HepG2 (cell line): ENCODE results near the gene IL31. TPM values are rescaled to one million over a fixed set of nuclear protein-coding genes. Genes with fewer than 3 reads are reported as not detected.
A peak's percentile ranks its signal among the peaks of the same experiment; 100 is the strongest.

Source experiments
- CENPT ChIP-seq: sonication (generic); formaldehyde crosslinking; IDR thresholded peaks from 2 replicates; pipeline ENCODE4 v1.8.0; 2022; ENCODE audit warnings: low read depth, mild to moderate bottlenecking, moderate library complexity, missing genetic modification reagents
- HOXD1 ChIP-seq: sonication (generic); formaldehyde crosslinking; IDR thresholded peaks from 2 replicates; pipeline ENCODE4 v1.5.0; 2020; ENCODE audit warnings: missing genetic modification reagents
- KDM2A ChIP-seq: sonication (generic); formaldehyde crosslinking; IDR thresholded peaks from 2 replicates; pipeline ENCODE4 v1.4.0; 2020; ENCODE audit warnings: low read depth, missing genetic modification reagents, borderline replicate concordance
- KLF6 ChIP-seq: IDR thresholded peaks from 2 replicates; pipeline ENCODE4 v1.8.0; 2016; ENCODE audit warnings: missing biosample characterization, missing genetic modification reagents
- MATR3 ChIP-seq: sonication (generic); formaldehyde crosslinking; IDR thresholded peaks from 2 replicates; pipeline ENCODE4 v1.4.0; 2020; ENCODE audit warnings: missing genetic modification reagents
- MXD1 ChIP-seq: sonication (generic); formaldehyde crosslinking; IDR thresholded peaks from 2 replicates; pipeline ENCODE4 v1.4.0; 2020; ENCODE audit warnings: mild to moderate bottlenecking, missing genetic modification reagents
- MYC ChIP-seq: sonication (generic); formaldehyde crosslinking; IDR thresholded peaks from 2 replicates; pipeline ENCODE4 v1.9.0; 2021; ENCODE audit warnings: missing genetic modification reagents, borderline replicate concordance
- NONO ChIP-seq, 2 experiments: fragments of 450-650 bp in 1 of 2; sonication (generic) in 1 of 2; formaldehyde crosslinking in 1 of 2; IDR thresholded peaks in 1 of 2; conservative IDR thresholded peaks in 1 of 2; 2 replicates each; pipeline versions ENCODE4 v1.6.1 to v1.8.0; 2017 to 2022; ENCODE audit warnings: mild to moderate bottlenecking in 1 of 2, missing genetic modification reagents in 1 of 2, moderate library complexity in 1 of 2
- NPAS2 ChIP-seq: sonication (generic); formaldehyde crosslinking; IDR thresholded peaks from 2 replicates; pipeline ENCODE4 v1.8.0; 2022; ENCODE audit warnings: mild to moderate bottlenecking, missing genetic modification reagents, borderline replicate concordance
- POLR2AphosphoS2 ChIP-seq: IDR thresholded peaks from 2 replicates; pipeline ENCODE4 v1.6.1; 2011; ENCODE audit warnings: low read depth, low read length, improper control_type of control experiment
- PRMT3 ChIP-seq: sonication (generic); formaldehyde crosslinking; IDR thresholded peaks from 2 replicates; pipeline ENCODE4 v1.8.1; 2022; ENCODE audit warnings: low read depth, mild to moderate bottlenecking, moderate library complexity, missing genetic modification reagents, borderline replicate concordance
- SALL2 ChIP-seq: sonication (generic); formaldehyde crosslinking; IDR thresholded peaks from 2 replicates; pipeline ENCODE4 v1.8.1; 2023; ENCODE audit warnings: mild to moderate bottlenecking, missing genetic modification reagents, inconsistent platforms
- SMAD9 ChIP-seq: sonication (generic); formaldehyde crosslinking; IDR thresholded peaks from 2 replicates; pipeline ENCODE4 v1.5.1; 2020; ENCODE audit warnings: mild to moderate bottlenecking, missing genetic modification reagents
- SRSF1 ChIP-seq: fragments of 200-400 bp; formaldehyde crosslinking; optimal IDR thresholded peaks from 2 replicates; pipeline ENCODE3; 2017; ENCODE audit warnings: mild to moderate bottlenecking, low read depth, low read length, moderate library complexity
- YEATS4 ChIP-seq: sonication (generic); formaldehyde crosslinking; IDR thresholded peaks from 2 replicates; pipeline ENCODE4 v1.4.0; 2020; ENCODE audit warnings: missing genetic modification reagents, borderline replicate concordance
- ZBTB2 ChIP-seq: sonication (generic); formaldehyde crosslinking; IDR thresholded peaks from 2 replicates; pipeline ENCODE4 v1.8.0; 2022; ENCODE audit warnings: low read depth, missing genetic modification reagents
- ZBTB44 ChIP-seq: sonication (generic); formaldehyde crosslinking; IDR thresholded peaks from 2 replicates; pipeline ENCODE4 v1.4.0; 2020; ENCODE audit warnings: missing genetic modification reagents
- ZNF276 ChIP-seq: sonication (generic); formaldehyde crosslinking; IDR thresholded peaks from 2 replicates; pipeline ENCODE4 v1.4.0; 2020; ENCODE audit warnings: mild to moderate bottlenecking, low read depth, missing genetic modification reagents
- ZNF337 ChIP-seq: sonication (generic); formaldehyde crosslinking; IDR thresholded peaks from 2 replicates; pipeline ENCODE4 v1.5.1; 2020; ENCODE audit warnings: missing genetic modification reagents, low read depth, mild to moderate bottlenecking, borderline replicate concordance
- ZNF740 ChIP-seq: sonication (generic); formaldehyde crosslinking; IDR thresholded peaks from 2 replicates; pipeline ENCODE4 v1.4.0; 2020; ENCODE audit warnings: missing genetic modification reagents
- ZNF850 ChIP-seq: sonication (generic); formaldehyde crosslinking; conservative IDR thresholded peaks from 2 replicates; pipeline ENCODE4 v1.9.0; 2021; ENCODE audit warnings: mild to moderate bottlenecking, missing genetic modification reagents
- ZSCAN22 ChIP-seq: sonication (generic); formaldehyde crosslinking; IDR thresholded peaks from 2 replicates; pipeline ENCODE4 v1.4.0; 2020; ENCODE audit warnings: mild to moderate bottlenecking, missing genetic modification reagents
- polyA plus RNA-seq, 8 experiments: library from polyadenylated mRNA; depleted of rRNA in 3 of 8; stranded (reverse) in 7 of 8; unstranded in 1 of 8; fragments of >200 nt; fragmentation: Illumina TruSeq in 4 of 8; extraction: Trizol in 4 of 8; gene quantifications; 2 replicates each; pipeline versions ENCODE4 v1.2.1 to v1.2.3, GENCODE V29; 2011 to 2016; ENCODE audit warnings: low read depth in 4 of 8, missing spikeins in 1 of 8, mixed read lengths in 1 of 8; ENCODE audit not compliant: insufficient read depth in 1 of 8
- total RNA-seq, 5 experiments: library from RNA; depleted of rRNA; stranded (reverse); fragments of >200 nt; fragmentation: Illumina TruSeq; extraction: Trizol; gene quantifications; 2 replicates each; pipeline ENCODE4 v1.2.3, GENCODE V29; 2016; ENCODE audit warnings: low read depth in 1 of 5

The IL31 gene
- total and polyA plus RNA-seq, 2 of the 13 experiments (the other 11 are each of a cell fraction or from before 2014, with no cell fraction given), result not detected

- TF ChIP-seq ZNF276 (no peak), MXD1 (no peak), ZBTB2 (CRISPR knock-in tag) (0 out of 2 replicates have a peak, but pooled peaks have one; percentile 40), CENPT (no peak), SRSF1 (no peak), NONO (IDR thresholded peaks at IDR 0.05) (no peak), NONO (CRISPR knock-in tag; conservative IDR thresholded peaks at IDR 0.05) (no peak), POLR2AphosphoS2 (no peak), ZBTB44 (CRISPR knock-in tag) (no peak), YEATS4 (CRISPR knock-in tag) (no peak), KDM2A (CRISPR knock-in tag) (peak; percentile 19; the same call in 1 of the 2 replicates), NPAS2 (CRISPR knock-in tag) (no peak), MYC (CRISPR knock-in tag) (no peak; the same call in 1 of the 2 replicates), ZSCAN22 (CRISPR knock-in tag) (no peak), HOXD1 (CRISPR knock-in tag) (no peak), MATR3 (CRISPR knock-in tag) (no peak), ZNF850 (CRISPR knock-in tag) (no peak), KLF6 (no peak), SALL2 (no peak), ZNF337 (CRISPR knock-in tag) (no peak), ZNF740 (CRISPR knock-in tag) (no peak), PRMT3 (CRISPR knock-in tag) (no peak), SMAD9 (CRISPR knock-in tag) (no peak)
Observed at GRCh38 chr12:122203301-122204166, 29.5 kb upstream of the IL31 start, which contains the start of gene B3GNT4 (continued).
